ENCODE results near the gene OR6B3. TPM values are rescaled to one million over a fixed set of nuclear protein-coding genes. Genes with fewer than 3 reads are reported as not detected.

OR6B3 gene
- total and polyA plus RNA-seq, 11 donors = not detected

- ATAC-seq (no peak), DNase-seq (no peak)
- no peaks in the 10 kb centered on the region for H3K36me3 ChIP-seq
- TF ChIP-seq CTCF (IDR thresholded peaks at IDR 0.05) (no peak), POLR2A (IDR thresholded peaks at IDR 0.05) (no peak)
- no peaks in the 10 kb centered on the region for H3K9me3 ChIP-seq
- peaks cover 0 to 40% (median 3%) of the 10 kb centered on the region in 9 donors for H3K27me3 ChIP-seq
- no peaks in the 10 kb centered on the region for H3K4me1 ChIP-seq
- intact Hi-C loops (cut with DNase I) = no loop called here
- no peak overlapping the region for H3K27ac ChIP-seq
- no peak overlapping the region for H3K4me3 ChIP-seq
These were observed 16.0 kb downstream of the OR6B3 start for GRCh38 chr2:240037358-240037757.

- no peaks in the 10 kb centered on the region for H3K4me1 ChIP-seq
- H3K27me3 ChIP-seq = peaks cover 0 to 17% (median 2%) of the 10 kb centered on the region in 9 donors
- H3K27ac ChIP-seq = no peak overlapping the region
- TF ChIP-seq POLR2A (IDR thresholded peaks at IDR 0.05) (no peak), CTCF (IDR thresholded peaks at IDR 0.05) (no peak)
- H3K9me3 ChIP-seq = no peaks in the 10 kb centered on the region
- DNase-seq (no peak), ATAC-seq (no peak)
- intact Hi-C loops (cut with DNase I) = no loop called here
- no peak overlapping the region for H3K4me3 ChIP-seq
- 28 to 41% (median 37%) methylated on average over 5 of the region's 5 CpGs for WGBS, 4 donors
- no peaks in the 10 kb centered on the region for H3K36me3 ChIP-seq
These were observed 20.0 kb downstream of the OR6B3 start for GRCh38 chr2:240033330-240033678.

- H3K36me3 ChIP-seq = no peaks in the 10 kb centered on the region
- no peak for TF ChIP-seq POLR2A (IDR thresholded peaks at IDR 0.05)
- TF ChIP-seq CTCF (IDR thresholded peaks at IDR 0.05) = no peak
- H3K9me3 ChIP-seq = no peaks in the 10 kb centered on the region
- ATAC-seq (peak in 1 of 4 donors; percentile 14), DNase-seq (no peak)
- no peak overlapping the region for H3K4me3 ChIP-seq
- peaks cover 0 to 17% (median 2%) of the 10 kb centered on the region in 9 donors for H3K27me3 ChIP-seq
- 66 to 70% (median 69%) methylated on average over 11 to 14 of the region's 14 CpGs for WGBS, 4 donors
- H3K4me1 ChIP-seq = no peaks in the 10 kb centered on the region
- H3K27ac ChIP-seq = no peak overlapping the region
- intact Hi-C loops (cut with DNase I) = no loop called here
These were observed 20.7 kb downstream of the OR6B3 start for GRCh38 chr2:240032406-240033329.

- DNase-seq (no peak), ATAC-seq (no peak)
- 66 to 75% (median 74%) methylated on average over 6 of the region's 6 CpGs for WGBS, 4 donors
- Histone ChIP-seq H3K9me3 (no peaks in the 10 kb centered on the region), H3K36me3 (no peaks in the 10 kb centered on the region), H3K4me1 (no peaks in the 10 kb centered on the region), H3K4me3 (no peak within 1 kb of the TSS), H3K27me3 (peaks cover 0 to 17% (median 0%) of the 10 kb centered on the region in 9 donors), H3K27ac (no peak within 1 kb of the TSS)
- intact Hi-C loops (cut with DNase I) = no loop called here
- no peak for TF ChIP-seq CTCF (IDR thresholded peaks at IDR 0.05)
- TF ChIP-seq POLR2A (IDR thresholded peaks at IDR 0.05) = no peak
These were observed 22.8 kb downstream of the OR6B3 start, which contains the start of gene OR6B2 for GRCh38 chr2:240030379-240031094. OR6B2 (minus strand) TSS chr2:240030429; CDS start chr2:240030429, 0 bp downstream.
